Mucosa of descending colon (tissue), 3 donors: Measurements from ENCODE around the gene CNTN4. TPM values are rescaled to one million over a fixed set of nuclear protein-coding genes. Genes with fewer than 3 reads are reported as not detected.

ENCODE experiments used
- ATAC-seq: fragments of 200-7000 bp; cut with Tn5 transposase; one replicate; pipeline ENCODE4 v1.9.1; 2020; ENCODE audit warnings: mild to moderate bottlenecking, moderate library complexity
- DNase-seq, 3 donors: peaks; one replicate each; pipeline ENCODE4 v3.0.0-alpha.2; 2020
- H3K36me3 ChIP-seq: fragments of 200-600 bp; one replicate; pipeline ENCODE4 v1.8.0; 2021; ENCODE audit warnings: low read depth, mild to moderate bottlenecking
- H3K4me1 ChIP-seq: fragments of 200-600 bp; one replicate; pipeline ENCODE4 v1.8.0; 2021; ENCODE audit warnings: low read depth, mild to moderate bottlenecking
- H3K4me3 ChIP-seq: fragments of 200-600 bp; one replicate; pipeline ENCODE4 v1.8.0; 2021; ENCODE audit warnings: mild to moderate bottlenecking
- H3K9me3 ChIP-seq: fragments of 200-600 bp; one replicate; pipeline ENCODE4 v1.8.0; 2021; ENCODE audit warnings: mild to moderate bottlenecking
- intact Hi-C, 2 donors: fragments of 100-400 bp; cut with DNase I in 1 of 2; cut with micrococcal nuclease in 1 of 2; formaldehyde crosslinking; loops; one replicate each; pipeline versions ENCODE4 v1.11.0 to v1.11.1; 2022; cut with DNase I, micrococcal nuclease
- total RNA-seq, 3 donors: library from RNA; stranded (reverse); fragmentation: NEBNext Ultra II Directional in 2 of 3; extraction: Animal tissue kit (Norgen Biotek cat#: 25700) in 2 of 3; gene quantifications; one replicate each; pipeline versions ENCODE4 v1.2.1 to v1.2.4, GENCODE V29; 2021 to 2023
- TF ChIP-seq, protein P1 (sequence below): fragments of 200-600 bp; IDR thresholded peaks from one replicate; pipeline ENCODE4 v1.8.0; 2022; ENCODE audit warnings: antibody characterized with exemption, mild to moderate bottlenecking
- donor health status: DM: no; HTN: no; CAD: no; lungs with moderate emphysema.
- donor health status: DM: no; HTN: no; CAD: no.
- donor health status: DM: no; HTN: yes; CAD: no.

CNTN4 gene
- total RNA-seq, 3 donors from 2014 or later = 7.8 to 41.1 (median 13.4) TPM

GRCh38 chr3:2861120-2861519 is 762.5 kb downstream of the CNTN4 start:
- H3K4me1 ChIP-seq = no peaks in the 10 kb centered on the region
- no peaks in the 10 kb centered on the region for H3K9me3 ChIP-seq
- intact Hi-C loops = no loop called here
- TF ChIP-seq, protein P1, sequence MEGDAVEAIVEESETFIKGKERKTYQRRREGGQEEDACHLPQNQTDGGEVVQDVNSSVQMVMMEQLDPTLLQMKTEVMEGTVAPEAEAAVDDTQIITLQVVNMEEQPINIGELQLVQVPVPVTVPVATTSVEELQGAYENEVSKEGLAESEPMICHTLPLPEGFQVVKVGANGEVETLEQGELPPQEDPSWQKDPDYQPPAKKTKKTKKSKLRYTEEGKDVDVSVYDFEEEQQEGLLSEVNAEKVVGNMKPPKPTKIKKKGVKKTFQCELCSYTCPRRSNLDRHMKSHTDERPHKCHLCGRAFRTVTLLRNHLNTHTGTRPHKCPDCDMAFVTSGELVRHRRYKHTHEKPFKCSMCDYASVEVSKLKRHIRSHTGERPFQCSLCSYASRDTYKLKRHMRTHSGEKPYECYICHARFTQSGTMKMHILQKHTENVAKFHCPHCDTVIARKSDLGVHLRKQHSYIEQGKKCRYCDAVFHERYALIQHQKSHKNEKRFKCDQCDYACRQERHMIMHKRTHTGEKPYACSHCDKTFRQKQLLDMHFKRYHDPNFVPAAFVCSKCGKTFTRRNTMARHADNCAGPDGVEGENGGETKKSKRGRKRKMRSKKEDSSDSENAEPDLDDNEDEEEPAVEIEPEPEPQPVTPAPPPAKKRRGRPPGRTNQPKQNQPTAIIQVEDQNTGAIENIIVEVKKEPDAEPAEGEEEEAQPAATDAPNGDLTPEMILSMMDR = no peak
- ATAC-seq = no peak
- no peak overlapping the region for H3K4me3 ChIP-seq
- no peaks in the 10 kb centered on the region for H3K36me3 ChIP-seq
- DNase-seq = no peak

- TF ChIP-seq, protein P1 = no peak
- intact Hi-C loops = no loop called here
- no peak for ATAC-seq
Observed at GRCh38 chr3:2861920-2862319, 763.3 kb downstream of the CNTN4 start.

GRCh38 chr3:2862366-2862765 is 763.7 kb downstream of the CNTN4 start:
- TF ChIP-seq, protein P1 = no peak
- DNase-seq (no peak), ATAC-seq (no peak)
- Histone ChIP-seq H3K36me3 (no peaks in the 10 kb centered on the region), H3K4me3 (no peak overlapping the region), H3K9me3 (no peaks in the 10 kb centered on the region), H3K4me1 (no peaks in the 10 kb centered on the region)
- intact Hi-C loops = no loop called here

More at GRCh38 chr3:2861920-2862319, 763.3 kb downstream of the CNTN4 start:
- no peak for DNase-seq
- Histone ChIP-seq H3K4me1 (no peaks in the 10 kb centered on the region), H3K36me3 (no peaks in the 10 kb centered on the region), H3K4me3 (no peak overlapping the region), H3K9me3 (no peaks in the 10 kb centered on the region)

DNA sequence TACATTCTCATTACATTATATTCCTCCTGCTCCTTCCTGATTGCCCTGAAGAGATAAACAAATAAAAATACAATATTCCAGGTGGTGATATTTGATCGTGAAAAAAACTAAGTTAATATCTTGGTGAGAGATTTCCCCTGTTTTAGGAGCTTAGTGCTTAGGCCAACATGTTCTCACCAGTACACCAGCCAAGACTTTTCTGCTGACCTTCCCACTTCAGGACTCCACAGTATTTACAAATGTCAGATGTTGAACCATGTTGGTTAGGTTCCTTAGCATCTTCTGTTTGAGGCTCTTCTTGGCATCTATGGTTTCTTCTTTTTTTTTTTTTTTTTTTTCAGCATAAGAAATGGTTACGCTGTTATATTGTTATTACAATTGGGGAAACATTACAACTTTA is 764.5 kb downstream of the CNTN4 start:
- no peak overlapping the region for H3K4me3 ChIP-seq
- intact Hi-C loops = no loop called here
- no peaks in the 10 kb centered on the region for H3K9me3 ChIP-seq
- ATAC-seq (no peak), DNase-seq (no peak)
- TF ChIP-seq, protein P1 = no peak
- no peaks in the 10 kb centered on the region for H3K36me3 ChIP-seq
- no peaks in the 10 kb centered on the region for H3K4me1 ChIP-seq

DNA sequence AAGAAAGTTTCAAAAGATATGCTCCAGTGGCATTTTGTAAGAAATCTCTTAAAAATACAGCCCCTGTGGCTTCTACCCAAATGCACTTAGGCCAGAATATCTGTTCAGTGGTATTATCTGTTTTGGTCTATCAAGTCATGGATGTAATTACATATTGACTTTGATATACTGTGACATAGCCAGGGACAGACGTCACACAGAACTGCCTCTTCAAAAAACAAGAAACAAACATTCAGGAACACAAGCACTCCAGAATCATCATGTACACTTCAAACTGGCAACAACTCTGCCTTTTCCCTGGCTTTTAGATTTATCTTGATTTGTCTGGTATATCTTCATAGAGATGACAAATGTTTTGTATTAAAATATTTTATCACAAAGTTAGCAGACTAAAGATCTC is 771.2 kb downstream of the CNTN4 start:
- Histone ChIP-seq H3K9me3 (no peaks in the 10 kb centered on the region), H3K4me1 (no peaks in the 10 kb centered on the region), H3K4me3 (no peak overlapping the region), H3K36me3 (no peaks in the 10 kb centered on the region)
- ATAC-seq = no peak
- intact Hi-C loops = no loop called here
- no peak for DNase-seq
- TF ChIP-seq, protein P1 = no peak

DNA sequence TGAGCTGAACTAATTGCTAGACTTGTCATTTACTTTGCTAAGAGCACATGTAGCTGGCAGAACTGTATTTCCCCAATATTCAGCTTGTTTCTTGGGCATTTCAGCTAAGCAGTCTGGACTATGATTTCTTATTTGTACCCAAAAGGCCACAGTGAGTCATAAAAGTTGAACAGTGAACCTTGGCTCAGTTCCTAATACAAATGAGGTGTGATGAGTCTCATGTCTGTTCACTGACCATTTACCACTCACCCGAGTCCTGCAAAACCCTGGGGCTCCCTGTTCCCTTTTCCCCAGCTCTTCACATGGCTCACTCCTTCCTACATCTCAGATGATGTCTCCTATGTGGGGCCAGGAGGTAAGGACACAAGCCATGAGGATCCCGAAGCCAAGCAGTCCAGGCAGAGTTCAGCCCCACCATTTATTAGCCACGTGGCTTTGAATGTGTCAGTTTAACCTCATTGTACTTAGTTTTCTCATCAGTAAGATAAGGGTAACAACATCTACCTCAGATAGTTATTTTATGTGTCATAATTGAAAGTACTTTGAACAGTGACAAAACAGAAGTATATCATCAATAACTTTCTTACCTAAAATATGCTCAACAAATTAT is 772.2 kb downstream of the CNTN4 start:
- Histone ChIP-seq H3K4me3 (no peak overlapping the region), H3K36me3 (no peaks in the 10 kb centered on the region), H3K4me1 (no peaks in the 10 kb centered on the region), H3K9me3 (no peaks in the 10 kb centered on the region)
- DNase-seq = no peak
- intact Hi-C loops = no loop called here
- TF ChIP-seq, protein P1 = no peak
- peak; percentile 68 for ATAC-seq
